H9 (cell line): ENCODE measurements around the gene TSPEAR. TPM values are rescaled to one million over a fixed set of nuclear protein-coding genes. Genes with fewer than 3 reads are reported as not detected.

Source experiments
- DNase-seq: peaks from one replicate; pipeline ENCODE4 v3.0.0-alpha.2; 2017
- H2AFZ ChIP-seq: one replicate; pipeline ENCODE4 v1.6.1; 2013; ENCODE audit warnings: mild to moderate bottlenecking, low read length, control low read depth, moderate library complexity
- H2AK5ac ChIP-seq: 2 replicates; pipeline ENCODE4 v1.6.1; 2013; ENCODE audit warnings: low read length, control low read depth, mixed read lengths; ENCODE audit not compliant: insufficient read length
- H2BK120ac ChIP-seq: one replicate; pipeline ENCODE4 v1.6.1; 2013; ENCODE audit warnings: low read depth, mild to moderate bottlenecking, low read length, control low read depth, inconsistent platforms; ENCODE audit not compliant: poor library complexity, severe bottlenecking
- H2BK12ac ChIP-seq: 2 replicates; pipeline ENCODE4 v1.6.1; 2013; ENCODE audit warnings: low read length, control low read depth, mixed read lengths, low read depth; ENCODE audit not compliant: insufficient read length
- H2BK15ac ChIP-seq: 2 replicates; pipeline ENCODE4 v1.6.1; 2013; ENCODE audit warnings: low read depth, low read length, control low read depth
- H2BK20ac ChIP-seq: one replicate; pipeline ENCODE4 v1.6.1; 2013; ENCODE audit warnings: low read depth, mild to moderate bottlenecking, low read length, control low read depth, inconsistent platforms; ENCODE audit not compliant: poor library complexity, severe bottlenecking
- H2BK5ac ChIP-seq: 2 replicates; pipeline ENCODE4 v1.6.1; 2013; ENCODE audit warnings: low read length, control low read depth, mixed read lengths; ENCODE audit not compliant: insufficient read length
- H3K14ac ChIP-seq: 2 replicates; pipeline ENCODE4 v1.6.1; 2013; ENCODE audit warnings: low read length, control low read depth; ENCODE audit not compliant: insufficient read depth
- H3K18ac ChIP-seq: 2 replicates; pipeline ENCODE4 v1.6.1; 2013; ENCODE audit warnings: low read depth, mild to moderate bottlenecking, mixed read lengths, low read length, control low read depth; ENCODE audit not compliant: insufficient read length
- H3K23ac ChIP-seq: 2 replicates; pipeline ENCODE4 v1.6.1; 2013; ENCODE audit warnings: low read length, control low read depth, mixed read lengths, low read depth; ENCODE audit not compliant: insufficient read length
- H3K23me2 ChIP-seq: 2 replicates; pipeline ENCODE4 v1.6.1; 2013; ENCODE audit warnings: low read depth, mild to moderate bottlenecking, mixed read lengths, low read length, control low read depth; ENCODE audit not compliant: insufficient read length, poor library complexity, severe bottlenecking
- H3K27ac ChIP-seq: 2 replicates; pipeline ENCODE4 v1.5.1; 2013; ENCODE audit warnings: low read length, control low read depth, mixed read lengths, low read depth; ENCODE audit not compliant: insufficient read length
- H3K27me3 ChIP-seq: 2 replicates; pipeline ENCODE4 v1.6.1; 2013; ENCODE audit warnings: low read length, control low read depth, inconsistent platforms; ENCODE audit not compliant: insufficient read depth
- H3K4ac ChIP-seq: 2 replicates; pipeline ENCODE4 v1.6.1; 2013; ENCODE audit warnings: low read depth, mild to moderate bottlenecking, control low read depth, inconsistent platforms, low read length, moderate library complexity
- H3K4me1 ChIP-seq: 2 replicates; pipeline ENCODE4 v1.6.1; 2013; ENCODE audit warnings: low read length, control low read depth, inconsistent platforms; ENCODE audit not compliant: insufficient read depth
- H3K4me2 ChIP-seq: 2 replicates; pipeline ENCODE4 v1.6.1; 2013; ENCODE audit warnings: low read length, control low read depth, mixed read lengths; ENCODE audit not compliant: insufficient read length, insufficient read depth
- H3K56ac ChIP-seq: 2 replicates; pipeline ENCODE4 v1.6.1; 2013; ENCODE audit warnings: low read depth, mild to moderate bottlenecking, mixed read lengths, low read length, control low read depth; ENCODE audit not compliant: insufficient read length
- H3K79me1 ChIP-seq: 2 replicates; pipeline ENCODE4 v1.6.1; 2013; ENCODE audit warnings: low read depth, mild to moderate bottlenecking, moderate library complexity, low read length, control low read depth, inconsistent platforms; ENCODE audit not compliant: insufficient read depth, poor library complexity, severe bottlenecking
- H3K79me2 ChIP-seq: 2 replicates; pipeline ENCODE4 v1.6.1; 2013; ENCODE audit warnings: low read length, control low read depth, inconsistent platforms; ENCODE audit not compliant: insufficient read depth
- H3K9ac ChIP-seq: 2 replicates; pipeline ENCODE4 v1.6.1; 2013; ENCODE audit warnings: low read length, control low read depth, mixed read lengths; ENCODE audit not compliant: insufficient read length; ENCODE audit errors: extremely low read depth
- H3K9me3 ChIP-seq: one replicate; pipeline ENCODE4 v1.6.1; 2013; ENCODE audit warnings: low read depth, low read length, inconsistent platforms; ENCODE audit not compliant: control insufficient read depth
- H3T11ph ChIP-seq: one replicate; pipeline ENCODE4 v1.6.1; 2013; ENCODE audit warnings: mild to moderate bottlenecking, low read length, control low read depth, inconsistent platforms
- H4K20me1 ChIP-seq: one replicate; pipeline ENCODE4 v1.6.1; 2013; ENCODE audit not compliant: control insufficient read depth, insufficient read length, insufficient read depth
- H4K5ac ChIP-seq: 2 replicates; pipeline ENCODE4 v1.6.1; 2013; ENCODE audit warnings: low read depth, mild to moderate bottlenecking, mixed read lengths, low read length, control low read depth; ENCODE audit not compliant: insufficient read length
- H4K8ac ChIP-seq: replicated peaks from 2 replicates; pipeline ENCODE4 v1.6.1; 2013; ENCODE audit warnings: low read length, control low read depth, mixed read lengths, low read depth; ENCODE audit not compliant: insufficient read length
- H4K91ac ChIP-seq: 2 replicates; pipeline ENCODE4 v1.6.1; 2013; ENCODE audit warnings: low read depth, mild to moderate bottlenecking, moderate library complexity, mixed read lengths, low read length, control low read depth; ENCODE audit not compliant: insufficient read length
- H3K27ac Mint-ChIP-seq, 3 experiments: 2 replicates in 2 of 3; 3 replicates in 1 of 3; pipeline ENCODE4 v1.8.0; 2020 to 2021; ENCODE audit warnings: mixed read lengths in 3 of 3, mild to moderate bottlenecking in 1 of 3, moderate library complexity in 1 of 3
- H3K27me3 Mint-ChIP-seq: 2 replicates; pipeline ENCODE4 v1.8.0; 2021; ENCODE audit warnings: low read depth, mild to moderate bottlenecking, moderate library complexity, mixed read lengths
- H3K36me3 Mint-ChIP-seq, 3 experiments: 2 replicates in 2 of 3; 3 replicates in 1 of 3; pipeline ENCODE4 v1.8.0; 2020 to 2021; ENCODE audit warnings: low read depth in 3 of 3, mixed read lengths in 3 of 3; ENCODE audit not compliant: insufficient read depth in 1 of 3
- H3K4me1 Mint-ChIP-seq, 2 experiments: 2 replicates each; pipeline ENCODE4 v1.8.0; 2020; ENCODE audit warnings: mixed read lengths in 2 of 2
- H3K4me3 Mint-ChIP-seq, 2 experiments: 2 replicates in 1 of 2; 3 replicates in 1 of 2; pipeline ENCODE4 v1.8.0; 2020 to 2021; ENCODE audit warnings: mild to moderate bottlenecking in 2 of 2, mixed read lengths in 2 of 2, moderate library complexity in 1 of 2
- H3K9me3 Mint-ChIP-seq, 2 experiments: 2 replicates in 1 of 2; 3 replicates in 1 of 2; pipeline ENCODE4 v1.8.0; 2020; ENCODE audit warnings: mild to moderate bottlenecking in 2 of 2, mixed read lengths in 2 of 2, moderate library complexity in 1 of 2
- CTCF ChIP-seq: fragments of 200-600 bp; sonication (generic); conservative IDR thresholded peaks from 3 replicates; pipeline ENCODE4 v1.8.0; 2021; ENCODE audit warnings: antibody characterized with exemption, mild to moderate bottlenecking
- WGBS: extraction: QIAGEN DNeasy Blood & Tissue Kit; methylation state at CpG from one replicate; pipeline ENCODE4 v1.1.7; 2013; ENCODE audit warnings: missing lambda C conversion rate, low lambda C conversion rate, mixed read lengths; ENCODE audit not compliant: insufficient read length; ENCODE audit errors: extremely low coverage; 5-methylcytosine and 5-hydroxymethylcytosine counted together
- total RNA-seq: library from RNA; stranded (reverse); gene quantifications from 2 replicates; pipeline ENCODE4 v1.2.1, GENCODE V29; 2021

Gene TSPEAR
- total RNA-seq, 1 experiment from 2014 or later: 1.3 TPM

GRCh38 chr21:44524414-44525371 is 186.7 kb downstream of the TSPEAR start:
- Histone ChIP-seq H3K56ac (no peak overlapping the region), H3K18ac (no peak overlapping the region), H2BK20ac (no peak overlapping the region), H2BK5ac (no peak overlapping the region), H2AK5ac (no peak overlapping the region), H3K9ac (no peak overlapping the region), H2AFZ (no peak overlapping the region), H2BK12ac (no peak overlapping the region), H3K79me1 (no peaks in the 10 kb centered on the region), H3K23me2 (no peaks in the 10 kb centered on the region), H4K5ac (no peak overlapping the region), H4K8ac (no peak overlapping the region), H3K27ac (no peak overlapping the region), H2BK15ac (no peak overlapping the region), H3K4me2 (no peak overlapping the region), H3K79me2 (no peaks in the 10 kb centered on the region), H3K27me3 (no peaks in the 10 kb centered on the region), H3K4ac (no peak overlapping the region), H3K14ac (no peak overlapping the region), H3K23ac (no peak overlapping the region), H2BK120ac (no peak overlapping the region), H3K9me3 (no peaks in the 10 kb centered on the region), H4K20me1 (no peaks in the 10 kb centered on the region), H3K4me1 (no peaks in the 10 kb centered on the region), H3T11ph (no peak overlapping the region), H4K91ac (no peak overlapping the region)
- Mint-ChIP-seq H3K4me1 (peaks cover 0 to 4% of the 10 kb centered on the region in 2 experiments; a peak in 1 of 4 replicates), H3K9me3 (no peaks in the 10 kb centered on the region), H3K36me3 (no peaks in the 10 kb centered on the region; a peak in 1 of 7 replicates), H3K4me3 (no peak overlapping the region), H3K27me3 (peaks cover 10% of the 10 kb centered on the region), H3K27ac (no peak overlapping the region)
- TF ChIP-seq CTCF: no peak
- no CpG with 5 or more reads among the region's 2 CpGs for WGBS
- no peak for DNase-seq
